Neural progenitor cell (in vitro differentiated cells): ENCODE results near the gene OTUD1.

ENCODE experiments used
- CTCF ChIP-seq: fragments of 200-600 bp; sonication (generic); IDR thresholded peaks from 2 replicates; pipeline ENCODE4 v1.5.1; 2017; ENCODE audit warnings: antibody characterized with exemption, mild to moderate bottlenecking
- EZH2 ChIP-seq: fragments of 200-600 bp; sonication (generic); IDR thresholded peaks from 2 replicates; pipeline ENCODE4 v1.6.1; 2017; ENCODE audit warnings: antibody characterized with exemption, mild to moderate bottlenecking, moderate library complexity

- TF ChIP-seq CTCF (no peak), EZH2 (no peak)
Measured at GRCh38 chr10:23478570-23478969, 39.7 kb downstream of the OTUD1 start.
